OCI-LY7 (cell line): ENCODE data around the gene KCNIP1. TPM values are rescaled to one million over a fixed set of nuclear protein-coding genes. Genes with fewer than 3 reads are reported as not detected.

Experiments used
- BruUV-seq: library from RNA; stranded (reverse); fragments of 400-500 nt; replicated peaks from 2 replicates; lab custom pipeline; 2021; lab: Mats Ljungman, UMichigan
- CTCF ChIA-PET: fragments of 300-600 bp; sonication (Branson Sonifier 250); formaldehyde crosslinking; loops from one replicate; lab custom pipeline; 2022; ENCODE audit warnings: antibody characterized with exemption; ENCODE audit not compliant: unreplicated experiment; lab: Charles Lee
- POLR2A ChIA-PET: fragments of 300-600 bp; sonication (Branson Sonifier 250); formaldehyde crosslinking; loops from one replicate; lab custom pipeline; 2022; ENCODE audit warnings: antibody characterized with exemption; lab: Charles Lee
- DNase-seq: peaks from one replicate; pipeline ENCODE4 v3.0.0-alpha.2; 2015; ENCODE audit warnings: low spot score
- H2AFZ ChIP-seq: fragments of 200-600 bp; sonication (generic), shearing (Covaris generic); 2 replicates; pipeline ENCODE4 v1.6.1; 2014; ENCODE audit warnings: mild to moderate bottlenecking, antibody characterized with exemption, low read length, moderate library complexity
- H3K27ac ChIP-seq: fragments of 200-600 bp; sonication (generic); 2 replicates; pipeline ENCODE4 v1.5.1; 2014; ENCODE audit warnings: mixed run types, low read depth, mild to moderate bottlenecking, moderate library complexity, low read length, inconsistent platforms; ENCODE audit not compliant: poor library complexity, severe bottlenecking
- H3K36me3 ChIP-seq: fragments of 200-600 bp; sonication (generic); 2 replicates; pipeline ENCODE4 v1.6.1; 2014; ENCODE audit warnings: mild to moderate bottlenecking, antibody characterized with exemption, low read length, moderate library complexity, mixed read lengths; ENCODE audit not compliant: insufficient read depth
- H3K4me1 ChIP-seq: fragments of 200-600 bp; sonication (generic); 2 replicates; pipeline ENCODE4 v1.5.1; 2014; ENCODE audit warnings: mild to moderate bottlenecking, low read length; ENCODE audit not compliant: insufficient read depth, poor library complexity, severe bottlenecking
- H3K4me2 ChIP-seq: fragments of 200-600 bp; sonication (generic); 2 replicates; pipeline ENCODE4 v1.6.1; 2014; ENCODE audit warnings: mild to moderate bottlenecking, low read length
- H3K4me3 ChIP-seq: fragments of 200-600 bp; sonication (generic); 2 replicates; pipeline ENCODE4 v1.5.1; 2014; ENCODE audit warnings: mild to moderate bottlenecking, low read depth, low read length; ENCODE audit not compliant: poor library complexity, severe bottlenecking
- H3K79me2 ChIP-seq: fragments of 200-600 bp; sonication (generic); 2 replicates; pipeline ENCODE4 v1.6.1; 2016; ENCODE audit warnings: low read depth, mild to moderate bottlenecking, low read length, moderate library complexity, mixed read lengths; ENCODE audit not compliant: insufficient read depth
- H3K9me2 ChIP-seq: fragments of 200-600 bp; sonication (generic); 2 replicates; pipeline ENCODE4 v1.6.1; 2016; ENCODE audit warnings: mild to moderate bottlenecking, low read length, mixed read lengths; ENCODE audit not compliant: insufficient read depth
- H3K9me3 ChIP-seq: fragments of 200-600 bp; sonication (generic); 2 replicates; pipeline ENCODE4 v1.6.1; 2014; ENCODE audit warnings: mild to moderate bottlenecking, mixed run types, low read length, mixed read lengths
- H4K20me1 ChIP-seq: fragments of 200-600 bp; sonication (generic); 2 replicates; pipeline ENCODE4 v1.6.1; 2014; ENCODE audit warnings: mild to moderate bottlenecking, antibody characterized with exemption, low read length, moderate library complexity, mixed read lengths; ENCODE audit not compliant: insufficient read depth
- CTCF ChIP-seq: fragments of 200-600 bp; sonication (generic); conservative IDR thresholded peaks from 2 replicates; pipeline ENCODE4 v1.5.1; 2014; ENCODE audit warnings: mild to moderate bottlenecking, antibody characterized with exemption, low read length, moderate library complexity, mixed read lengths
- EZH2phosphoT487 ChIP-seq: fragments of 200-600 bp; sonication (generic); IDR thresholded peaks from 2 replicates; pipeline ENCODE4 v1.6.1; 2018; ENCODE audit warnings: low read depth, borderline replicate concordance, mild to moderate bottlenecking, mixed run types, antibody characterized with exemption, low read length, moderate library complexity, mixed read lengths
- intact Hi-C: fragments of 100-400 bp; cut with micrococcal nuclease; formaldehyde crosslinking; loops from one replicate; pipeline ENCODE4 v1.10.0; 2022; ENCODE audit not compliant: unreplicated experiment
- total RNA-seq, 2 experiments: library from RNA; depleted of rRNA in 1 of 2; stranded (reverse); fragments of >200 nt in 1 of 2; shearing (Covaris generic) in 1 of 2; gene quantifications; 2 replicates each; pipeline ENCODE4 v1.2.3, GENCODE V29; 2014 to 2022

KCNIP1 gene
- total RNA-seq, 2 experiments from 2014 or later = not detected

DNA sequence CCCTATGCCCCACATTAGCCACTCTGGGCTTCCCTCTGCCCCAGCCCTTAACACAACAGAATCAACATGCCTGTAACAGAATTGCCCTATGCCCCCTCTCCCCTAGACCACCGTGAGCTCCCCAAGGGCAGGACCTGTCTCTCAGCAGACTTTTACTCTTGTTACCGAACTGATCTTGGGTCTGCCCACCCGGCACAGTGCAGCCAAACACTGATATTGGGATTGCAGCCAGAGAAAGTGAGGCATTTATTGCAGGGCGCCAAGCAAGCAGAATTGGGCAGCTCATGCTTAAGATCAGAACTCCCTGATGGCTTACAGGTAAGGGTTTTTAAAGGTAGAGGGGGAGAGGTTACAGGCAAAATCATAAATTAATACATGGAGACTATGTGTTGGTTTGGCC lies 33.5 kb upstream of the KCNIP1 start:
- Histone ChIP-seq H2AFZ (no peak overlapping the region), H3K27ac (no peak overlapping the region), H4K20me1 (no peaks in the 10 kb centered on the region), H3K9me2 (no peaks in the 10 kb centered on the region), H3K4me1 (no peaks in the 10 kb centered on the region), H3K36me3 (no peaks in the 10 kb centered on the region), H3K9me3 (no peaks in the 10 kb centered on the region), H3K79me2 (no peaks in the 10 kb centered on the region), H3K4me3 (no peak overlapping the region), H3K4me2 (no peak overlapping the region)
- ChIA-PET POLR2A (interaction anchor here (0.6 kb wide), 1 partner anchor 807 kb away, joined by 11 read pairs; no protein-coding TSS in a partner anchor), CTCF (no interaction called here)
- no TSS peak for BruUV-seq
- no peak for DNase-seq
- TF ChIP-seq EZH2phosphoT487 (no peak), CTCF (no peak)
- intact Hi-C loops = no loop called here

- no peaks in the 10 kb centered on the region for H3K79me2 ChIP-seq
- intact Hi-C loops = no loop called here
- no peak overlapping the region for H3K4me2 ChIP-seq
- CTCF ChIA-PET = no interaction called here
- H4K20me1 ChIP-seq = no peaks in the 10 kb centered on the region
- no peak overlapping the region for H3K4me3 ChIP-seq
- H3K4me1 ChIP-seq = no peaks in the 10 kb centered on the region
- POLR2A ChIA-PET = no interaction called here
- H3K9me3 ChIP-seq = no peaks in the 10 kb centered on the region
- no peak overlapping the region for H3K27ac ChIP-seq
- H3K36me3 ChIP-seq = no peaks in the 10 kb centered on the region
- BruUV-seq = no TSS peak
- TF ChIP-seq EZH2phosphoT487 (no peak), CTCF (no peak)
- DNase-seq = no peak
- H3K9me2 ChIP-seq = no peaks in the 10 kb centered on the region
- no peak overlapping the region for H2AFZ ChIP-seq
These were observed 32.9 kb upstream of the KCNIP1 start for GRCh38 chr5:170470808-170471404.

- H3K4me1 ChIP-seq = no peaks in the 10 kb centered on the region
- H4K20me1 ChIP-seq = no peaks in the 10 kb centered on the region
- no peak overlapping the region for H3K4me2 ChIP-seq
- POLR2A ChIA-PET = no interaction called here
- no peak overlapping the region for H3K27ac ChIP-seq
- DNase-seq = no peak
- H3K9me2 ChIP-seq = no peaks in the 10 kb centered on the region
- H3K9me3 ChIP-seq = no peaks in the 10 kb centered on the region
- H3K79me2 ChIP-seq = no peaks in the 10 kb centered on the region
- H2AFZ ChIP-seq = no peak overlapping the region
- intact Hi-C loops = no loop called here
- TF ChIP-seq CTCF (no peak), EZH2phosphoT487 (no peak)
- BruUV-seq = no TSS peak
- CTCF ChIA-PET = no interaction called here
- H3K36me3 ChIP-seq = no peaks in the 10 kb centered on the region
- H3K4me3 ChIP-seq = no peak overlapping the region
These were observed 32.2 kb upstream of the KCNIP1 start for GRCh38 chr5:170471551-170472178.
